Fibroblast of lung (primary cell): ENCODE data around the gene FANCE.

ENCODE experiments used
- CTCF ChIP-seq, 2 donors: IDR thresholded peaks in 1 of 2; conservative IDR thresholded peaks in 1 of 2; 1 replicate in 1 of 2; 2 replicates in 1 of 2; pipeline ENCODE4 v1.5.1; 2011 to 2012; ENCODE audit warnings: low read length in 2 of 2, control low read depth in 1 of 2, inconsistent platforms in 1 of 2, low read depth in 1 of 2, mild to moderate bottlenecking in 1 of 2
- EZH2 ChIP-seq: IDR thresholded peaks from 2 replicates; pipeline ENCODE4 v1.5.1; 2012; ENCODE audit warnings: low read length, control low read depth, mild to moderate bottlenecking; ENCODE audit errors: missing control alignments

DNA sequence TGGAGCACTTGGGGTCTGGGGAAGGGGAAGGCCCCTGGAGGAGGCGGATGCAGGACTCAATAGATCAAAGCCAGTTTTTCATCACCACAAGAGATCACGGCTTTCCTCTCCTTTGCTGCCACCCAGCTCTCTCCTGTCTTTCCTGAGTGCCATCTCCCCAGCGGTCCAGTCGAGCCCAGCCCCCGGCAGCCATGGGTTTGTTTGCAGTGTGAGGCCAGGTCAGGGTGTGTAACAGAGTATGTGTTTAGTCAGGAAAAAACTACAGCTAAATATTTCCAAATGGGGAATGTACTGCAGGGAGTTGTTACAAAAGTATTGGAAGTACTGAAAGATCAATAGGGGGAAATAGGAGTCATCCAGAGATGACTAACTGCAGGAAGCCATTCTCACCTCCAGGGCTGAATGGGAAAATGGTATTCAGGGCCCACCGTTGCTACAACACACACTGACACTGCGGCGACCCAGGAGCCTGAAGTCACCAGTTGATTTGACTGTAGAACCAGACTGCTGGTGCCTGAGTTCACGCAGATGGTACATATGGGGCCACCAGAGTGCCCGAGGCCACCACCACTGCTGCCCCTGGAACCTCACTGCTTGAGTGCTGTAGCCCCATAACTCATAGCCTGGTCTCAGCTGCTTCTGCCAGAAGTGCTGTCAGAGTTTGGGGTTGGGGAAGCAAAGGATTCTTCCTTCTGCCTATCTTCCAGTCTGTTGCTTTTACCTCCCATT, 23.6 kb upstream of the FANCE start:
- no peak for TF ChIP-seq CTCF (conservative IDR thresholded peaks at IDR 0.05 in 1 of 2, IDR thresholded peaks at IDR 0.05 in 1 of 2; ENCODE audit: low read depth in 1 of 2, low read length in 2 of 2)
- no peak for TF ChIP-seq EZH2
